K562 (cell line): ENCODE results near the gene AMZ1. TPM values are rescaled to one million over a fixed set of nuclear protein-coding genes. Genes with fewer than 3 reads are reported as not detected.
"Not testable (repeated sequence)": the region's sequence is repeated elsewhere in the genome, so short reads cannot be mapped to it uniquely, and the experiment has no call there.

Source experiments
- ATAC-seq: fragments of 200-7000 bp; cut with Tn5 transposase; 3 replicates; pipeline ENCODE4 v1.9.1; 2020; ENCODE audit warnings: moderate library complexity
- BruUV-seq: library from RNA; stranded (reverse); fragments of 400-500 nt; replicated peaks from 2 replicates; lab custom pipeline; 2021; lab: Mats Ljungman, UMichigan
- CTCF ChIA-PET: fragments of 300-600 bp; formaldehyde crosslinking; extraction: SDS; loops from one replicate; lab custom pipeline; 2021; ENCODE audit warnings: low intra/inter-chr PET ratio; lab: Yijun Ruan, JAX
- POLR2A ChIA-PET: fragments of 300-600, 350-650 bp; sonication (Branson Sonifier 250); formaldehyde crosslinking; extraction: SDS; loops from one replicate; lab custom pipeline; 2021; ENCODE audit warnings: antibody characterized with exemption, inconsistent platforms; lab: Yijun Ruan, JAX
- DNase-seq, 4 experiments: peaks; one replicate each; pipeline versions ENCODE4 v3.0.0 to v3.0.0-alpha.2; 2011 to 2018; ENCODE audit warnings: low spot score in 3 of 4, mixed read lengths in 3 of 4; ENCODE audit errors: extremely low read depth in 1 of 4
- FAIRE-seq: peaks from 2 replicates; lab custom pipeline; 2011; peaks lifted over from hg19 to GRCh38; lab: Jason Lieb, UNC
- H2AFZ ChIP-seq: 2 replicates; pipeline ENCODE4 v1.6.0; 2011; ENCODE audit warnings: low read depth, low read length, control low read depth, inconsistent platforms
- H3K27ac ChIP-seq: fragments of 200-600 bp; 3 replicates; pipeline ENCODE4 v1.8.0; 2011; ENCODE audit warnings: low read depth, mild to moderate bottlenecking, control low read depth, inconsistent platforms, low read length, moderate library complexity, mixed read lengths; ENCODE audit errors: extremely low read depth
- H3K27me3 ChIP-seq, 2 experiments: fragments of 300-600 bp in 1 of 2; 2 replicates in 1 of 2; 3 replicates in 1 of 2; pipeline versions ENCODE4 v1.6.0 to v1.8.0; 2011; ENCODE audit warnings: inconsistent platforms in 2 of 2, low read length in 2 of 2, mild to moderate bottlenecking in 1 of 2, mixed read lengths in 1 of 2, moderate library complexity in 1 of 2; ENCODE audit not compliant: control insufficient read depth in 2 of 2, insufficient read depth in 2 of 2
- H3K36me3 ChIP-seq: fragments of 300-600 bp; 3 replicates; pipeline ENCODE4 v1.8.0; 2011; ENCODE audit warnings: mild to moderate bottlenecking, low read length, inconsistent platforms; ENCODE audit not compliant: control insufficient read depth, insufficient read depth
- H3K4me1 ChIP-seq, 2 experiments: fragments of 200-600 bp in 1 of 2; replicated peaks in 1 of 2; 2 replicates in 1 of 2; 3 replicates in 1 of 2; pipeline versions ENCODE4 v1.5.1 to v1.8.0; 2011; ENCODE audit warnings: inconsistent platforms in 2 of 2, low read length in 2 of 2, mild to moderate bottlenecking in 1 of 2, mixed read lengths in 1 of 2, moderate library complexity in 1 of 2; ENCODE audit not compliant: control insufficient read depth in 2 of 2, insufficient read depth in 2 of 2
- H3K4me2 ChIP-seq: 2 replicates; pipeline ENCODE4 v1.6.1; 2011; ENCODE audit warnings: low read length, control low read depth, inconsistent platforms, mixed read lengths; ENCODE audit not compliant: insufficient read depth
- H3K4me3 ChIP-seq: fragments of 200-600 bp; sonication (generic), shearing (Covaris generic); 2 replicates; pipeline ENCODE4 v1.5.1; 2016; ENCODE audit warnings: control low read depth, inconsistent platforms
- H3K79me2 ChIP-seq: fragments of 200-600 bp; 3 replicates; pipeline ENCODE4 v1.8.0; 2011; ENCODE audit warnings: low read length, inconsistent platforms; ENCODE audit not compliant: control insufficient read depth, insufficient read depth
- H3K9ac ChIP-seq, 2 experiments: 2 replicates each; pipeline versions ENCODE4 v1.6.0 to v1.6.1; 2011; ENCODE audit warnings: low read depth in 2 of 2, low read length in 2 of 2, control low read depth in 1 of 2, inconsistent platforms in 1 of 2, mild to moderate bottlenecking in 1 of 2, mixed read lengths in 1 of 2; ENCODE audit not compliant: insufficient read depth in 1 of 2
- H3K9me1 ChIP-seq: one replicate; pipeline ENCODE4 v1.6.0; 2011; ENCODE audit warnings: inconsistent platforms, mild to moderate bottlenecking, low read length, moderate library complexity; ENCODE audit not compliant: control insufficient read depth, insufficient read depth
- H3K9me3 ChIP-seq: replicated peaks from 2 replicates; pipeline ENCODE4 v1.5.1; 2011; ENCODE audit warnings: low read depth, low read length, inconsistent platforms; ENCODE audit not compliant: control insufficient read depth, insufficient read depth
- H4K20me1 ChIP-seq: replicated peaks from 2 replicates; pipeline ENCODE4 v1.6.1; 2011; ENCODE audit warnings: low read length, inconsistent platforms, mixed read lengths; ENCODE audit not compliant: control insufficient read depth, insufficient read depth
- IRF2 ChIP-seq: sonication (generic); formaldehyde crosslinking; IDR thresholded peaks from 2 replicates; pipeline ENCODE4 v1.8.1; 2022; ENCODE audit warnings: mild to moderate bottlenecking, missing genetic modification reagents
- WGBS: fragments of 100-300 bp; shearing (Covaris generic); methylation state at CpG from one replicate; pipeline ENCODE4 v1.1.6; 2016; ENCODE audit warnings: low coverage, mixed read lengths; ENCODE audit not compliant: insufficient coverage; ENCODE audit errors: missing lambda C conversion rate; 5-methylcytosine and 5-hydroxymethylcytosine counted together
- in situ Hi-C: fragments of 300-500 bp; cut with MboI; formaldehyde crosslinking; loops from 4 replicates; pipeline ENCODE4 v1.15.0; 2018; ENCODE audit warnings: inconsistent platforms, mixed read lengths
- intact Hi-C: fragments of 100-400 bp; cut with micrococcal nuclease; formaldehyde crosslinking; loops from 2 replicates; pipeline ENCODE4 v1.14.2; 2022
- polyA plus RNA-seq, 8 experiments: library from polyadenylated mRNA; depleted of rRNA in 4 of 8; stranded (reverse) in 5 of 8; unstranded in 3 of 8; fragments of >200 nt; fragmentation: Nextera tagmentation in 2 of 8; fragmentation: Illumina TruSeq in 1 of 8; extraction: Ambion mirVana in 2 of 8; extraction: Trizol in 1 of 8; gene quantifications; 2 replicates each; pipeline versions ENCODE4 v1.2.1 to v1.2.3, GENCODE V29; 2011 to 2014; ENCODE audit warnings: inconsistent platforms in 1 of 8, missing spikeins in 1 of 8
- total RNA-seq, 7 experiments: library from RNA; depleted of rRNA in 6 of 7; stranded (reverse); fragments of >200 nt in 6 of 7; fragmentation: Illumina TruSeq in 2 of 7; extraction: Trizol in 2 of 7; gene quantifications; 2 replicates each; pipeline versions ENCODE4 v1.2.1 to v1.2.3, GENCODE V29; 2011 to 2021; ENCODE audit warnings: low replicate concordance in 1 of 7
- TF ChIP-seq, protein P1 (sequence below): fragments of 450-650 bp; IDR thresholded peaks from 2 replicates; pipeline ENCODE4 v1.6.1; 2016; ENCODE audit warnings: borderline replicate concordance

The AMZ1 gene
- total and polyA plus RNA-seq, 9 of the 15 experiments (the other 6 are each of a cell fraction or from before 2014, with no cell fraction given), result not detected

DNA sequence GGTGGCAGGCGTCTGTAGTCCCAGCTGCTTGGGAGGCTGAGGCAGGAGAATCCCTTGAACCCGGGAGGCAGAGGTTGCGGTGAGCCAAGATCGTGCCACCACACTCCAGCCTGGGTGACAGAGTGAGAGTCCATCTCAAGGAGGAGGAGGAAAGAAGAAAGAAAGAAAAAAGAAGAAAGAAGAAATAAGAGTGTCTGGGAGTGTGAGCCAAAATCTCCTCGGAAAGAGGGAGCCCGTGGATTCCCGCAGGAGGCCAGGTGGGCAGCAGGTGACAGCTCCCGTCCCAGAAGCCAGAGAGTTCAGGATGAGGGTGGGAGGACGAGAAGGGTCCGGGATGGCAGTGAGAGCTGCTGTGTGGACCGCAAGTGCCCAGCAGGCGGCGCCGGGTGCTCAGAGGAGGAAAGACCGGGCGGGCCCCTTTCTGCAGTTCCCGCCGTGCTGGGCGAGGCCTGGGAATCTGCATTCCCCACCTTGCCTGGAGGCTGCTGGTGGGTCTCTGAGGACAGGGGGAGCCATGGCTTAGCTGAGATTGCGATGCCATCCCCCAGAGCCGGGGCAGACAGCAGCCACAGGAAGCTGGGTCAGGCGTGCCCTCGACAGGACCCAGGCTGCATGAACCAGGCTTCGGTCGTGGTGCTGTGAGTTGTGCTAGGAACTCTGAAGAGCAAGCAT, 17.1 kb upstream of the AMZ1 start (continued):
- TF ChIP-seq, protein P1, sequence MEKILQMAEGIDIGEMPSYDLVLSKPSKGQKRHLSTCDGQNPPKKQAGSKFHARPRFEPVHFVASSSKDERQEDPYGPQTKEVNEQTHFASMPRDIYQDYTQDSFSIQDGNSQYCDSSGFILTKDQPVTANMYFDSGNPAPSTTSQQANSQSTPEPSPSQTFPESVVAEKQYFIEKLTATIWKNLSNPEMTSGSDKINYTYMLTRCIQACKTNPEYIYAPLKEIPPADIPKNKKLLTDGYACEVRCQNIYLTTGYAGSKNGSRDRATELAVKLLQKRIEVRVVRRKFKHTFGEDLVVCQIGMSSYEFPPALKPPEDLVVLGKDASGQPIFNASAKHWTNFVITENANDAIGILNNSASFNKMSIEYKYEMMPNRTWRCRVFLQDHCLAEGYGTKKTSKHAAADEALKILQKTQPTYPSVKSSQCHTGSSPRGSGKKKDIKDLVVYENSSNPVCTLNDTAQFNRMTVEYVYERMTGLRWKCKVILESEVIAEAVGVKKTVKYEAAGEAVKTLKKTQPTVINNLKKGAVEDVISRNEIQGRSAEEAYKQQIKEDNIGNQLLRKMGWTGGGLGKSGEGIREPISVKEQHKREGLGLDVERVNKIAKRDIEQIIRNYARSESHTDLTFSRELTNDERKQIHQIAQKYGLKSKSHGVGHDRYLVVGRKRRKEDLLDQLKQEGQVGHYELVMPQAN, result peak; percentile 28; the same call in 1 of the 2 replicates
- no peak for TF ChIP-seq IRF2 (CRISPR knock-in tag)

DNA sequence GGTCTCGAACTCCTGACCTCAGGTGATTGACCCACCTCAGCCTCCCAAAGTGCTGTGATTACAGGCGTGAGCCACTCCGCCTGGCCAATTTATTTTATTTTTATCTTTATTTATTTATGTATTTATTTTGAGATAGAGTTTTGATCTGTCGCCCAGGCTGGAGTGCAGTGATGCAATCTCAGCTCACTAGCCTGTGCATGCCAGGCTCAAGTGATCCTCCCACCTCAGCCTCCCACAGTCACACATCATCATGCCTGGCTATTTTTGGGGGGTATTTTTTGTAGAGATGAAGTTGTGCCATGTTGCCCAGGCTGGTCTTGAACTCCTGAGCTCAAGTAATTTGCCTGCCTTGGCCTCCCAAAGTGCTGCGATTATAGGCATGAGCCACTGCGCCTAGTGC, 14.8 kb upstream of the AMZ1 start:
- H3K9me1 ChIP-seq, H3K9ac ChIP-seq, H3K27ac ChIP-seq, intact Hi-C loops, DNase-seq, H3K4me2 ChIP-seq, H3K4me3 ChIP-seq, H3K36me3 ChIP-seq, in situ Hi-C loops, H2AFZ ChIP-seq, H3K9me3 ChIP-seq, BruUV-seq, H4K20me1 ChIP-seq, FAIRE-seq, CTCF ChIA-PET, ATAC-seq, H3K79me2 ChIP-seq: not testable (repeated sequence)
- WGBS, result 15% methylated on average over 6 of the region's 6 CpGs
- peaks cover 0 to 12% of the 10 kb centered on the region in 2 experiments; a peak in 1 of 5 replicates for H3K4me1 ChIP-seq
- POLR2A ChIA-PET, result interaction anchor here (0.6 kb wide), 1 partner anchor 21 kb away, joined by 3 read pairs; no protein-coding TSS in a partner anchor
- H3K27me3 ChIP-seq, result peaks cover 3 to 16% of the 10 kb centered on the region in 2 experiments; a peak in 3 of 5 replicates
